Colon (tissue), 2 donors: ENCODE measurements around the gene CAVIN4.

Experiments used
- FAIRE-seq: peaks from 2 replicates; lab custom pipeline; 2012; peaks lifted over from hg19 to GRCh38; lab: Jason Lieb, UNC
- donor health status: control.
- donor health status: control.

The CAVIN4 gene

DNA sequence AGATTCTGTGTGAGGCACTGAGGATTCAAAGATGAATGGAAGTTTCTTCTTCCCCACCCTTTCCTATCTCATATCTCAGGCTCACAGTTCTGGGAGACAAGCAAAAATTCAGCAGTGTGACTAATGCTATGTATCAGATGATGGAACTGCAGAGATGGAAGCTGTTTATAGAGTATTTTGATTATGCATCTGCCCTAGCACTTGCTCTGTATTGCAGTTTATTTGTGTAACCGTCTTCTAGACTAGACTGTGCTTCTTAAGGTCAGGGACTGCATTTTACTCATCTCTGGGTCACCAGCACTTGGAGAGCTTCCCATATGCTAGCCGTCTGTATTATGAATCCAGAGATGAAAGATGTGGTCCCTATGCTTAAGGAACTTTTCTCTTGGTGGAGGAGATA, 12.6 kb downstream of the CAVIN4 start:
- FAIRE-seq = no peak

DNA sequence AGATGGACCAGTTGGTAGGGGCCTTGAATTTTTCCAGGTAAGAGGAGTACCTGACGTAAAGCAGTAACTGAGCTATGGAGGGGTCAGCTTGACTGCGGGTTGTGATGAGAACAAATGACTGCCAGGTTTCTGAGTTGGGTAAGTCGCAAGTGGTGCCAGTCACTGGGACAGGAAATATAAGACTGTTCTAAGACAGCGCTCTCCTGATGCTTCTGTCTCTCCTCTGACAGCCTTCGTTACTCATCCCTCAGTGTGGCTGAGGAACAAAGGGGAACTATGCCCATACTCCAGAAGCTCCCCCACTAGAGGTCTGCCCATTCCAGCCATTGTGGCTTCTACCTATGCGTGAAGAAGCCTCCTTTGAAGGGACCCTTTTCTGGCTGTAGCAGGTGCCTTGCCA, 13.3 kb downstream of the CAVIN4 start:
- FAIRE-seq = no peak

DNA sequence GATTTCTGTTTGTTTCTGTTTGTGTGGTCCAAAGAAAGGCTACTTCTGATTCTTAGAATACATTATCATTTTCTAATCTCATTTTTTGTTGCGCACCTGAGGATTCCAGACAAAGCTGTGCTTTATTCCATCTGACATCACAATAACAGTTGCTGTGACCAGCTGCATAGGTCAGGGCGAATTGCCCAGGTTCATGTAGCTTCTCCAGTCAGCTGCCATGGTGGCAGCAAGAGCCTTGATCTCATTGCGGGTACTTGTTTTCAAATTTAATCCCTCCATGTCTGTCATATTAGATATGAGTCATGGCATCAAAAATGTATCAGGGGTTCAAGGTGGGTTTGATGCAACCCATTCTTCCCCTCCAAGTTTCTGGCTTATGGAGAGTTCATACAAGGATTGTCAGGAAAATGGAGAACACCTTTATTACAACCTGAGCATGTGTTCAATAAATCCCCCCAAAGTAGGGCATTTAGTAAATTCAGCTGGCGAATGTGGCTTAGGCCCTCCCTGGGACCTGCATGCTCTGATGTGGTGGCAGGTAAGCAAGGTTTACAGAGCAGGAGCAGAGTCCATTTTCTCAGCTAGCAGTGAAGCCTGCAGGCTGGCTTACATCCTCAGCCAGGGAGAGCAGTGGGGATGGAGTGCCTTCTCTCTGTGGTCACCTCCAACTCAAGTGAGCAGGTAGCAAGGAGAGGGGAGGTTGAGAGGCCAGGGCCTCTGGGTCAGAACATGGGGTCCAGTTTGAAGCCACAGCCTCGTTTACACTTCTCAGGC, 13.9 kb downstream of the CAVIN4 start:
- no peak for FAIRE-seq

DNA sequence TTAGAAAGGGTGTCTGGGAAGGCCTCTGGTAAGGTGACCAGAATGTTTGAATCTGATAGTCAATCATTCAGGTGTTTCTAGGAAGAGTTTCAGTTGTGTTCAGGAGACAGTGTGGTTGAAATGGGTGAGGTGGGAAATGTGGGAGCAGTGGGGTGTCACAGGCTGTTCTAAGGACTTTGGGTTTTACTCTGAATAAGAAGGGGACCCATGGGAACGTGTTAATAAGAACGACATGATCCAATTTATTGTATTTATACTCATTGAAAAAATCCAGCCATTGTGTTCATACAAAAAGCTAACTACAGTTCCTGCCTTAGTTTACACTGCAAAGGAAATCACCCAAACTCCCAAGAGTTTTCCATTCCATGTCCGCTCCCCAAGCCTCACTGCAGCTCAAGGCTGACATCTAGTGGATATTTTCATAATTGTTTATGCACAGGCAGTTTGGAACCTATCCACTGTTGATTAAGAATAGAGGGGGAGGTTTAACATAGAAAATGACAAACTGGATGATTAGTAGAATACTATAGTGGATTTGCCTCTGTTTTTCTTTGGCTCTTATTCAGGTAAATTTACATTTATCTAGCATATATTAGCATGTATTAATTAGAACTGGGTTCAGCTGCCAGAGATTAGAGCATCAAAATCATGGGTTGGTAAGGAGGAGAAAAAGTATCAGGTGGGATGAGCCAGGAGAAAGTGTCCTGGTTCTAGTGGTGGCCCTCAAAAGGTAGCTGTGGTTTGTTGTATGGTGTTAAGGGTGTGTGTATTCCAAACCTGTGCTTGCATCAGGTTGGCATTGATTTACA, 17.7 kb downstream of the CAVIN4 start:
- no peak for FAIRE-seq

DNA sequence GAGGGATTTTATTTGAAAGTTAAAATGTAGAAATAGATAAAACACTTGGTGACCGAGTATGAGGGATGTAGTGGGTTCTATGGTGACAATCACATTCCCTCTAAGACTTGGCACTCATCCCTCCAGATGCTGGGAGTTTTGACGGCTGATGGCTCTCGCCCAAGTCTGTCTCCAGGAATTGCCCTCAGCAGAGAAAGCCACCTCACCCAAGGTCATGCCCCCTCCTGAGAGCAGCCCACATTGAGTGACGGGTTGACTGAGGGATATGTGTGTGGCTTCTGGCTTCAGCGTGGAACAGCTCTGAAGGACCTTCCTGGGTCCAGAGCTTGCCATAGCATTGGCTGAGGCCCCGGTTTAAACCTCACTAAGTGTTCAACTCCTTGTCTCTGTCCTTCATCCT, 19.4 kb downstream of the CAVIN4 start:
- no peak for FAIRE-seq

DNA sequence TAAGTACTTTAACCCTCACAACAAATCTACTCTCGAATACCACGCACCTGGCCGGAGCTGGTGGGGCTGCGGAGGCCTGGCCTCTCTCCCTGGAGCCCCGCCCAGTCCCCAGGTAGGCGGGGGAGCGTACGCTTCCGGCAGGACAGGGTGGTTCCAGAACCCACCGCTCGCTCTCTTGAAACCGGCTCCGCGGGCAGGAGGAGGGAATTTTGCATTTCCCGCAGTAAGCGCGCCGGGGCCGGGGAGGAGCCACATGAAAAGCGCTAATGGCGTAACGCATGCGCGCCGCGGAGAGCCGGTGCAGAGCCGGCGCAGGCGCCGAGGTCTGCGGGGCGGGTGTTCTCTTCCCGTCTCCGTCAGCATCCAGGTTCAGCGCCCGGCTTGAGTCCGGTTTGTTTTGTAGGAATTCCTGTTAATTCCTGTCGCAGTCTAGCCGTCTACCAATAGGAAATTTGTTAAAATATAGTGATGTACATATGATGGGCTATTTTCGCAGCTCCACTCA, 20.8 kb downstream of the CAVIN4 start:
- no peak for FAIRE-seq

DNA sequence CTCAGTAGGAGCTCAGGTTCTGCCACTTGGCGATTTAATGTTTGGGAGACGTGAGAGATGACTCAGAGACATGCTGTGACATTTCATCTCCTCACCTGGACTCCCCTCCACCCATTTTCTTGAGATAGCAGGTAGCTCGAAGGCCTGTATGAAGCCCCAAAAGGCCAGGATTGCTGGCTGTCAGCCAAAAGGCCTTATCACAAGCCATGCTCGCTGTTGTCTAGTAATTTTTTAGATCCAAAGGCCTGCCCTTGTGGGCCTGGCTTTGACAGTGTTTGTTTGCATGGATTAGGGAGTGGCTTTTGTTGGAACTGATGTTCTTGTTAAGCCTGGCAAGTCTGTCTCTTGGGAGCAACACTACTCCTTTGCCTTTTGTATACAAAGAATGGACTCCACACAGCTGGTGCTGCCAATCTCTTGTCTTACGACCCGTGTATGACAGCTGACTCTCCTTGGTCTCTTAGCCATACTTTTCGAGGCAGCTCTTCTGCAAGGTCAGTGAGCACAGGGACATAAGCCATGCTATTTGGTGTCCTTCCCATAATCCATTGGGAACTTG, 22.7 kb downstream of the CAVIN4 start:
- no peak for FAIRE-seq

DNA sequence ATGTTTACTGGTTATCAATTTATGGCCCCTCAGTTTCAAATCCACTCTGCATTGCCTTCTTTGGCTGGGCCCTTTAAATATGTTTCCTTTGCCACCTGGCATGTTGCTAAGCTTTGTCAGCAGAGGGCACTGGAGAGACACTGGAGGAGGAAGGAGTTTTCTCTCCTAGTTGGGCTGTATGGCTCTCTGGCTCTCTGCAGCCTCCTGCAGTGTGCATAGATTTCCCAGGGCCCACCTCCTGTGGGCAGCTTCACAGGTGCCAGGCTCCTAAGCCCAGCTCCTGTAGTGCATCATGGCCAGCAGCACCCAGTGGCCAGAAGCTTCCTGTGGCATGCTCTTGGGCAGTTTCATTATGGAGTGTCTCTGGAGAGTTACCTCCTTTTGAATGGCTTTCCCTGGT, 23.3 kb downstream of the CAVIN4 start:
- no peak for FAIRE-seq

DNA sequence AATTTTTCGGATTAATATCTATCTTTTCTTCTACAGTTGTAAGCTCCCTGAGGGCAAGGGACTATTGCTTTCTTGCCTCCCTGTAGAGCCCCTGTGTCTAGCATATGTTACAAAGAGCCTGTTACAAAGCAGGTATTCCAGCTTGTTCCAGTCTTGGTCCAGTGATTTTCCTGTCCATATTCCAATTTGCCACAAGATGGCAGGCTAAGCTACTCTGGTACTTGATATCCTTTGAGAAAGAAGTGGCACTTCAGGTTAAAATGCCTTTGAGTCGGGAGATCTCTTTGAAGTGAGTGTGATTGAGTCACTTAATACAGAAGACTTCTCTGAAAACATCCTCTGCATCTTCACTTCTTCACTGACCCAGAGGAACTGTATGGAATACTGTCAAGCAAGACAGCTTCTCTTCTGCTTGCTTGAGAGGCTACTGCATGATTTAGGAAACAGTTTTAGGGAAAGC, 24.5 kb downstream of the CAVIN4 start:
- no peak for FAIRE-seq

DNA sequence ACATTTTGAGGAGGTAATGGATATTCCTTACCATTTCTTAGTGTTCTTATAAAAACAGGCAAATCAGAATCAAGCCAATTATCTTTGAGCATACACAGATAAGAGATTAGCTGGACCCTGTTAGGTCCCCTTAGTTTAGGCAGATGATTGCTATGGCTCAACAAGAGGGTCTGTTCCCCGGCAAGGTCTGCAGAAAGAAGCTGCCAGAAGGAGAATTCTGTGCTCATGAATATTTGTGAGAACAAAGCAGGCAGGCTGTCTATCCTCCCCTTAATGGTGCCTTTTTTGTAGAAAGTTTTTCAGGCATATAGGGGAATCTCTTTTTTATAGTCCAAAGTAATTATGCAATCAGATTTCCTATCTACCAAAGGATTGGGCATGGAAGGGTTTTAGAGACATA, 27.5 kb downstream of the CAVIN4 start:
- FAIRE-seq = no peak

DNA sequence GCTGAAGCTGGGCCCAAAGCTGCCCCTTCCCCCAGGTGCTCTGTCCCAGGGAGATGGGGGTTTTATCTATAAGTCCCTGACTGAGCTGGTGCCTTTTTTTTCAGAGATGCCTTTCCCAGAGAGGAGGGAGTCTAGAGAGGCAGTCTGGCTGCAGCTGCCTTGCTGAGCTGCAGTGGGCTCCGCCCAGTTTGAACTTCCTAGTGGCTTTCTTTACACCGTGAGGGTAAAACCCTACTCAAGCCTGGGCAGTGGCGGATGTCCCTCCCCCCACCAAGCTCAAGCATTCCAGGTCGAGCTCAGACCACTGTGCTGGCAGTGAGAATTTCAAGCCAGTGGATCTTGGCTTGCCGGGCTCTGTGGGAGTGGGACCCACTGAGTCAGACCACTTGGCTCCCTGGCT, 41.3 kb downstream of the CAVIN4 start:
- FAIRE-seq = no peak

DNA sequence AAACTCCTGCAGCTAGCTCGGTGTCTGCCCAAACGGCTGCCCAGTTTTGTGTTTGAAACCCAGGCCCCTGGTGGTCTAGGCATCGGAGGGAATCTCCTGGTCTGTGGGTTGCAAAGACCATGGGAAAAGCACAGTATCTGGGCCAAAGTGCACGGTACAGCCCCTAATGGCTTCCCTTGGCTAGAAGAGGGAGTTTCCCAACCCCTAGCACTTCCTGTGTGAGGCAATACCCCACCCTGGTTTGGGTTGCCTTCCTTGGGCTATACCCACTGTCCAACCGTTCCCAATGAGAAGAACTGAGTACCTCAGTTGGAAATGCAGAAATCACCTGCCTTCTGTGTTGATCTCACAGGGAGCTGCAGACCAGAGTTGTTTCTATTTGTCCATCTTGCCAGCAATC, 41.8 kb downstream of the CAVIN4 start:
- no peak for FAIRE-seq

DNA sequence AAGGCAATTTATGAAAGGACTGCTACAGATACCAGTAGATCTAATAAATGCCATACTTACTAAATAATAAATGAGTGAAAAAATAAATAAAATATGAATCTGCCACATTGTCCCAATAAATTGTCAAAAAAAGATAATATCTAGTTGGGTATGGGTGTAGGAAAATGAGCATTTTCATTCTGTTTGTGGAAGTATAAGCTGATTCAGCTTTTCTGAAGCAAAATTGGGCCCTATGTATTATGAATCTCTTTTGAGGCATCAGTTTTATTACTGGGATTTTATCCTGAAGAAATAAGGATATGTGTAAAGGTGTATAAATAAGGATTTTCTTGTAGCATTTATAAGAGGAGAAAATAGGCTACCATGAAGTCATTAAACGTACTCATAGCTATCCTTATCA, 46.1 kb downstream of the CAVIN4 start:
- no peak for FAIRE-seq

DNA sequence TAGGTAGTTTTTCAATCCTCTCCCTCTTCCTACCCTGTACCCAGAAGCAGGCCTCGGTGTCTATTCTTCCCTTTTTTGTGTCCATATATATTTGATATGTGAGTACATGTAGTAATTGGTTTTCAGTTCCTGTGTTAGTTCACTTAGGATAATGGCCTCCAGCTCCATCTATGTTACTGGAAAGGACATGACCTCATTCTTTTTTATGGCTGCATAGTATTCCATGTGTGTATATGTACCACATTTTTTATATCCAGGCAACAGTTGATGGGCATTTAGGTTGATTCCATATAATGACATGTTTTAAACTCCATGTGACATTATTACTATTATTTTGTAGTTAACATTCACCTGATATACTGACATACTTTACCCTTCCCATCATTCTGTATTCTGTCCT, 49.1 kb downstream of the CAVIN4 start:
- no peak for FAIRE-seq

DNA sequence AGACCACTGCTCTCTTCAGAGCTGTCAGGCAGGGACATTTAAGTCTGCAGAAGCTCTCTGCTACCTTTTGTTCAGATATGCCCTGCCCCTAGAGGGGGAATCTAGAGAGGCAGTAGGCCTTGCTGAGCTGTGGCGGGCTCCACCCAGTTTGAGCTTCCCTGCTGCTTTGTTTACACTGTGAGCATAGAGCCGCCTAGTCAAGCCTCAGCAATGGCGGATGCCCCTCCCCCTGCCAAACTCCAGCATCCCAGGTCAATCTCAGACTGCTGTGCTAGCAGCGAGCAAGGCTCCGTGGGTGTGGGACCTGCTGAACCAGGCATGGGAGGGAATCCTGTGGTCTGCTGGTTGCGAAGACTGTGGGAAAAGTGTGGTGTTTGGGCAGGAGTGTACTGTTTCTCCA, 59.9 kb downstream of the CAVIN4 start:
- no peak for FAIRE-seq
